Amniotic stem cell (primary cell): ENCODE data around the gene PTPRB.
"Not testable (repeated sequence)": the region's sequence is repeated elsewhere in the genome, so short reads cannot be mapped to it uniquely, and the experiment has no call there.

Source experiments
- DNase-seq: peaks from one replicate; lab custom pipeline; 2025; lab: John Stamatoyannopoulos, UW

The PTPRB gene

GRCh38 chr12:70540996-70541395, 96.2 kb downstream of the PTPRB start:
- DNase-seq: no peak

GRCh38 chr12:70536650-70537049, 100.6 kb downstream of the PTPRB start:
- no peak for DNase-seq

GRCh38 chr12:70535896-70536374, 101.3 kb downstream of the PTPRB start:
- DNase-seq: no peak

GRCh38 chr12:70534466-70534865, 102.8 kb downstream of the PTPRB start:
- DNase-seq: no peak

- no peak for DNase-seq
These were observed 107.6 kb downstream of the PTPRB start for GRCh38 chr12:70529647-70530046.

DNA sequence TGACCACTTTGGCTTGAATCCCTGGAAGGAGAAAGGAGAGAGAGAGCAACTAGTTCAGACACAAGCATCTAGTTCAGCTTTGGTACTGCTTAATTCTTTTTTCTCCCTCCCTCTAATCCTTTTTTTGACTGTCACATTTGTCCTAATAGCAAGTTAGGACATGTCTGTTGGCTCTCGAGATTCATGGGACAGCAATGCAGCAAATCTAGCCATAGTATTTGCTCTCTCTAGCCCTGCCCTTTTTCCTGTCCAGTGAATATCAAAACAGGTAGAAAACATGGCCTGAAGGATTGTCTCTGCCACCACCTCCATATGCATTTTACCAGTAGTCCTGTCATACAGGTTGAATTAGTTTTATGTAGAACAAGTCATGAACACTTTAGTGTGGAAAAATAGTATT, 116.4 kb downstream of the PTPRB start:
- DNase-seq: no peak

- no peak for DNase-seq
These were observed 123.8 kb downstream of the PTPRB start for GRCh38 chr12:70513426-70513825.

GRCh38 chr12:70508178-70508577, 129.1 kb downstream of the PTPRB start:
- DNase-seq: no peak

DNA sequence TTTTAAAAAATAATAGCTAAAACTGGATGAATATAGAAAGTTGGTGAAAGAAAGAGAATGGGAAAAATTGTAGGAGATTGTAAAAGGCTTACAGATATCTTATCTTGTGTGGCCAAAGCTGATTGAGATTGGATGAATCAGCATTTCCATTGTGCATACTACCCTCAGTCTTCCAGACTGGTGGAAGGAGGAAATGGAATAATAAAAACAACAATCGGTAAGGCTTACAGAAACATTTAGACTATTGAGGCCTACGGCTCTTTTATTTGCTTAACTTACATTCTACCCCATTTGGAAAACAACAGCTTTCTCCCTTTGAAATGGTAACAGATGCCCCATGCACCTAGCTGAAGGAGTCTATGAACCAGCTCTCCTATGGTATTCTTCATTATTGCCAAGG, 129.8 kb downstream of the PTPRB start:
- DNase-seq: no peak

DNA sequence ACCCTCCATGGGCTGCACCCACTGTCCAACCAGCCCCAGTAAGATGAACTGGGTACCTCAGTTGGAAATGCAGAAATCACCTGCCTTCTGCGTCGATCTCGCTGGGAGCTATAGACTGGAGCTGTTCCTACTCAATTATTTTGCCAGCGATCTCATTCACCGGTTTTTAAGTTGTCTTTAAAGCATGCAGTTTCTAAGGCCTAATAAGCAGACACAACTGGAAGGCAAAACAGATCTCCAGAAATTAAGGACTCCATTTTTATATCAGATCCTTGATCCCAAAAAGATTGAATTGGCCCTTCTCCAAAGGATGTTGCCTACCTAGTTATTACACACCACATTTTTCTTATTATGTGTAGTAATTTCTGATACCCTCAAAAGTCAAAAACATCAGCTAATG, 139.7 kb downstream of the PTPRB start:
- no peak for DNase-seq

DNA sequence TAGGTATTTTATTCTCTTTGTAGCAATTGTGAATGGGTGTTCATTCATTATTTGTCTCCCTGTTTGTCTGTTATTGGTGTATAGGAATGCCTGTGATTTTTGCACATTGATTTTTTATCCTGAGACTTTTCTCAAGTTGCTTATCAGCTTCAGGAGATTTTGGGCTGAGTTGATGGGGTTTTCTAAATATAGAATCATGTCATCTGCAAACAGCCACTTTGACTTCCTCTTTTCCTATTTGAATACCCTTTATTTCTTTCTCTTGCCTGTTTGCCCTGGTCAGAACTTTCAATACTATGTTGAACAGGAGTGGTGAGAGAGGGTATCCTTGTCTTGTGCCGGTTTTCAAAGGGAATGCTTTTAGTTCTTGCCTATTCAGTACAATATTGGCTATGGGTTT, 144.3 kb downstream of the PTPRB start:
- not testable (repeated sequence) for DNase-seq

DNA sequence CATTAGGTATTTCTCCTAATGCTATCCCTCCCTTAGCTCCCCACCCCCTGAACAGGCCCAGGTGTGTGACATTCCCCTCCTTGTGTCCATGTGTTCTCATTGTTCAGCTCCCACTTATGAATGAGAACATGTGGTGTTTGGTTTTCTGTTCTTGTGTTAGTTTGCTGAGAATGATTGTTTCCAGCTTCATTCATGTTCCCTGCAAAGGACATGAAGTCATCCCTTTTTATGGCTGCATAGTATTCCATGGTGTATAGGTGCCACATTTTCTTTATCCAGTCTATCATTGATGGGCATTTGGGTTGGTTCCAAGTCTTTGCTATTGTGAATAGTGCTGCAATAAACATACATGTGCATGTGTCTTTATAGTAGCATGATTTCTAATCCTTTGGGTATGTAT, 146.3 kb downstream of the PTPRB start:
- not testable (repeated sequence) for DNase-seq

DNA sequence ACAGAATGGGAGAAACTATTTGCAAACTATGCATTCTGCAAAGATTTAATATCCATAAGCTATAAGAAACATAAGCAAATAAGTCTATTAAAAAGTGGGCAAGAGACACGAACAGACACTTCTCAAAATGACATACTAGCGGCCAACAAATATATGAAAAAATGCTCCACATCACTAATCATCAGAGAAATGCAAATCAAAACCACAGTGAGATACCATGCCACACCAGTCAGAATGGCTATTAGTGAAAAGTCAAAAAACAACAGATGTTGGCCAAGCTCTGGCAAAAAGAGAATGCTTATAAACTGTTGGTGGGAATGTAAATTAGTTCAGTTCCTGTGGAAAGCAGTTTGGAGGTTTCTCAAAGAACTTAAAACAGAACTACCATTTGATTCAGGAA, 149.8 kb downstream of the PTPRB start:
- DNase-seq: no peak

DNA sequence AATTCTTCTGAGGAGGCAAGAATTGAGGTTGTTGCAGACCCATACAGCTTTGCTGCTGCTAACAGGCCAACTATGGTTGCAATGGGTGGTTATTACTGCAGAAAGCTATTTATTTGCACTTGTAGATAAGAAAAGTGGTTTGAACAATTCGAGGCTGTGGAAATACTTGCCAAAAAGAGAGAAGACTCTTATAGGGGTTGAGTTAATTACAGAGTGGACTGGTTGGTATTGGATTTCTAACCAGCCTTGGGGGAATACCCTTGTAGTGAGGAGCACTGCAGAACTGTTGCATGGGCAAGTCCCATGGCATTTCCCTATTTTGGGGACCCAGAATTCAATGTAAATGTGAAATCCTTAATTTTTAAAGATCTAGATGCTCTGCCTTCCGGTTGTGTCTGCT, 150.6 kb downstream of the PTPRB start:
- DNase-seq: no peak

- DNase-seq: no peak
These were observed 151.5 kb downstream of the PTPRB start for GRCh38 chr12:70485704-70486103.

DNA sequence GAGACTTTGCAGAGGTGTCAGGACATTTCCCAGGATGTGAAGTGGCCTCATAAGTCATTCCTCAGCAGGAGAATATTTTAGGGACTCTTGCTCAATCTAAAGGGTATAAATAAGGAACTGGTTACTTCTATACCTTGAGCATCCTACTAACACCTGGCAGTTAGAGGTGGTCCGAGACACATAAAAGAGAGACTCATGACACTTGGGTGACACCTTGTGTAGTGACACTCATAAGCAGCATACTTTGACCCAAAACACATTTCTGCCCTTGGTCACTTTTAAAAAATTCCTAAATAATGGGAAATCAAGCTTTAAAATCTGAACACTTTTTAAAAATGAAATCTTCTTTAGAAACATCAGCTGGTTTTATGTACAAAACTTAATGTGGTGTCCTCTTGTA, 152.8 kb downstream of the PTPRB start:
- DNase-seq: no peak

DNA sequence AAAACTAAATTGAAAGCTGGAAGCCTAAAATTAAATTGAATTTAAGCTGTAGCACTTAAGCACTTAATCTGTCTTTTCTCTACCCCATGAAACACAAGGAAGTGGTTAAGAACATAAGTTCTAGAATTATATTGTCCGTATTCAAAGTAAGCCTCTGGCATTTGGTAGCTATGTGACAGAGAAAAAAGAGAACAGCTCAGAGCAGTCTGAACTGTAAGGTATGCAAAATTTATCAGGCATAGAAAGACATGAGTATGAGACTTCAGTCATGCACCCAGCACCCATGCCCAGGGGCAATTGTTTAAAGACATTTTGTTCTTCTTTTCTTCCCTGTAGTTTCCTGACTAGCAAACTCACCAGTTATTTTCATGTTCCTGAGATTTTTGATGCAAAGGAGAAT, 154.5 kb downstream of the PTPRB start:
- no peak for DNase-seq

GRCh38 chr12:70469221-70469820, 167.9 kb downstream of the PTPRB start:
- no peak for DNase-seq

- DNase-seq: no peak
These were observed 168.5 kb downstream of the PTPRB start for GRCh38 chr12:70468741-70469140.

- DNase-seq: no peak
These were observed 169.1 kb downstream of the PTPRB start for GRCh38 chr12:70467918-70468733.

- no peak for DNase-seq
These were observed 169.8 kb downstream of the PTPRB start for GRCh38 chr12:70467476-70467875.

GRCh38 chr12:70466753-70467152, 170.5 kb downstream of the PTPRB start:
- no peak for DNase-seq
